ENCODE results near the gene ZC3H12D. TPM values are rescaled to one million over a fixed set of nuclear protein-coding genes. Genes with fewer than 3 reads are reported as not detected.

Gene ZC3H12D
- total and polyA plus RNA-seq, 2 experiments from 2014 or later = 0.24 to 0.72 TPM

- Histone ChIP-seq H3K4me3 (no peak overlapping the region), H3K4me1 (ENCODE audit: low read depth) (no peaks in the 10 kb centered on the region), H3K27ac (no peak overlapping the region), H3K27me3 (no peaks in the 10 kb centered on the region), H3K36me3 (no peaks in the 10 kb centered on the region), H3K9me3 (ENCODE audit: low read depth) (no peaks in the 10 kb centered on the region)
- DNase-seq (ENCODE audit: low read depth in 1 of 2, low spot score in 1 of 2) = no peak
- TF ChIP-seq CTCF (IDR thresholded peaks at IDR 0.05; ENCODE audit: low read depth, low read length) = no peak
Observed at GRCh38 chr6:149433881-149434280, 50.9 kb downstream of the ZC3H12D start.

- Histone ChIP-seq H3K27me3 (no peaks in the 10 kb centered on the region), H3K4me3 (no peak overlapping the region), H3K9me3 (ENCODE audit: low read depth) (no peaks in the 10 kb centered on the region), H3K36me3 (no peaks in the 10 kb centered on the region), H3K27ac (no peak overlapping the region), H3K4me1 (ENCODE audit: low read depth) (no peaks in the 10 kb centered on the region)
- no peak for DNase-seq (ENCODE audit: low read depth in 1 of 2, low spot score in 1 of 2)
- no peak for TF ChIP-seq CTCF (IDR thresholded peaks at IDR 0.05; ENCODE audit: low read depth, low read length)
Observed at GRCh38 chr6:149433405-149433804, 51.4 kb downstream of the ZC3H12D start.

GRCh38 chr6:149431905-149432775 lies 52.7 kb downstream of the ZC3H12D start:
- no peak overlapping the region for H3K4me3 ChIP-seq
- peak; percentile 88 to 93 for DNase-seq (ENCODE audit: low read depth in 1 of 2, low spot score in 1 of 2)
- H3K36me3 ChIP-seq = no peaks in the 10 kb centered on the region
- no peaks in the 10 kb centered on the region for H3K4me1 ChIP-seq (ENCODE audit: low read depth)
- H3K27me3 ChIP-seq = no peaks in the 10 kb centered on the region
- H3K27ac ChIP-seq = no peak overlapping the region
- TF ChIP-seq CTCF (IDR thresholded peaks at IDR 0.05; ENCODE audit: low read depth, low read length) = peak; percentile 88
- no peaks in the 10 kb centered on the region for H3K9me3 ChIP-seq (ENCODE audit: low read depth)

- no peak for TF ChIP-seq CTCF (IDR thresholded peaks at IDR 0.05; ENCODE audit: low read depth, low read length)
- DNase-seq (ENCODE audit: low read depth in 1 of 2, low spot score in 1 of 2) = peak in 1 of 2 donors; percentile 34
- no peak overlapping the region for H3K27ac ChIP-seq
Observed at GRCh38 chr6:149429427-149430360, 55.1 kb downstream of the ZC3H12D start.

GRCh38 chr6:149428606-149429005 lies 56.2 kb downstream of the ZC3H12D start:
- Histone ChIP-seq H3K4me1 (ENCODE audit: low read depth) (no peaks in the 10 kb centered on the region), H3K27ac (no peak overlapping the region), H3K36me3 (no peaks in the 10 kb centered on the region), H3K9me3 (ENCODE audit: low read depth) (no peaks in the 10 kb centered on the region), H3K4me3 (no peak overlapping the region), H3K27me3 (no peaks in the 10 kb centered on the region)
- DNase-seq (ENCODE audit: low read depth in 1 of 2, low spot score in 1 of 2) = no peak
- no peak for TF ChIP-seq CTCF (IDR thresholded peaks at IDR 0.05; ENCODE audit: low read depth, low read length)

More at GRCh38 chr6:149429427-149430360, 55.1 kb downstream of the ZC3H12D start:
- Histone ChIP-seq H3K27me3 (no peaks in the 10 kb centered on the region), H3K4me3 (no peak overlapping the region), H3K4me1 (ENCODE audit: low read depth) (no peaks in the 10 kb centered on the region), H3K9me3 (ENCODE audit: low read depth) (no peaks in the 10 kb centered on the region), H3K36me3 (no peaks in the 10 kb centered on the region)

All from cardiac muscle cell (in vitro differentiated cells and primary cell).